ENCODE measurements around the gene ZSCAN31. TPM values are rescaled to one million over a fixed set of nuclear protein-coding genes. Genes with fewer than 3 reads are reported as not detected.

Gene ZSCAN31
- total and polyA plus RNA-seq, 2 donors (not counting 3 experiments of a cell fraction or from before 2014, with no cell fraction given), result 12.9 to 23.0 TPM

- BruUV-seq (replicated peaks), result no TSS peak
- Histone ChIP-seq H3K4me2 (ENCODE audit: insufficient read depth, low read length) (no peak overlapping the region), H3K27ac (ENCODE audit: insufficient read depth, low read depth, low read length) (no peak overlapping the region), H3K4me1 (ENCODE audit: control insufficient read depth, extremely low read depth, insufficient read depth, low read length) (peaks cover 9% of the 10 kb centered on the region), H3K4me3 (replicated peaks in 1 of 3; ENCODE audit: insufficient read depth in 1 of 3, low read depth in 1 of 3, low read length in 3 of 3) (no peak overlapping the region), H3K27me3 (ENCODE audit: control insufficient read depth in 2 of 2, insufficient read depth in 2 of 2, low read length in 2 of 2) (no peaks in the 10 kb centered on the region), H3K9me1 (replicated peaks; ENCODE audit: control insufficient read depth, extremely low read depth, insufficient read depth, low read length) (no peaks in the 10 kb centered on the region), H3K36me3 (ENCODE audit: control insufficient read depth in 2 of 2, extremely low read depth in 1 of 2, insufficient read depth in 2 of 2, low read length in 2 of 2) (peaks cover 4 to 9% of the 10 kb centered on the region in 2 experiments), H3K79me2 (ENCODE audit: control insufficient read depth, insufficient read depth, low read length) (no peaks in the 10 kb centered on the region), H3K9ac (replicated peaks; ENCODE audit: extremely low read depth, insufficient read depth, low read length) (no peak overlapping the region), H3K9me3 (replicated peaks; ENCODE audit: control insufficient read depth, insufficient read depth, low read length) (no peaks in the 10 kb centered on the region), H2AFZ (ENCODE audit: low read depth, low read length) (no peak overlapping the region), H4K20me1 (replicated peaks; ENCODE audit: control insufficient read depth, extremely low read depth, insufficient read depth, low read length) (no peaks in the 10 kb centered on the region)
- ChIA-PET CTCF (interaction anchor here (6.3 kb wide), 1 partner anchor 24 kb away, joined by 59 read pairs; no protein-coding TSS in a partner anchor), POLR2A (no interaction called here)
- no peak for TF ChIP-seq FOS (IDR thresholded peaks at IDR 0.05; ENCODE audit: borderline replicate concordance, insufficient read depth, low read length)
- no peak for TF ChIP-seq POLR2A (IDR thresholded peaks at IDR 0.05; ENCODE audit: low read depth, low read length)
- no peak for TF ChIP-seq MAX (IDR thresholded peaks at IDR 0.05; ENCODE audit: insufficient read depth, insufficient read length)
- no peak for TF ChIP-seq POLR2AphosphoS5 (IDR thresholded peaks at IDR 0.05; ENCODE audit: insufficient read depth, low read depth, low read length)
- FAIRE-seq (no peak), DNase-seq (ENCODE audit: low read depth, low spot score) (no peak)
- intact Hi-C loops (cut with micrococcal nuclease) (no loop called here), dilution Hi-C loops (cut with MboI; ENCODE audit: extremely low pct_ligation_motif_present, low sequenced_read_pairs) (no loop called here)
Measured at GRCh38 chr6:28380381-28380780, 44.4 kb upstream of the ZSCAN31 start.

- Histone ChIP-seq H3K9me3 (replicated peaks; ENCODE audit: control insufficient read depth, insufficient read depth, low read length) (no peaks in the 10 kb centered on the region), H3K4me1 (ENCODE audit: control insufficient read depth, extremely low read depth, insufficient read depth, low read length) (peaks cover 8% of the 10 kb centered on the region), H3K27ac (ENCODE audit: insufficient read depth, low read depth, low read length) (no peak overlapping the region), H3K79me2 (ENCODE audit: control insufficient read depth, insufficient read depth, low read length) (no peaks in the 10 kb centered on the region), H3K4me2 (ENCODE audit: insufficient read depth, low read length) (no peak overlapping the region), H3K27me3 (ENCODE audit: control insufficient read depth in 2 of 2, insufficient read depth in 2 of 2, low read length in 2 of 2) (no peaks in the 10 kb centered on the region), H3K9ac (replicated peaks; ENCODE audit: extremely low read depth, insufficient read depth, low read length) (no peak overlapping the region), H4K20me1 (replicated peaks; ENCODE audit: control insufficient read depth, extremely low read depth, insufficient read depth, low read length) (no peaks in the 10 kb centered on the region), H3K4me3 (replicated peaks in 1 of 3; ENCODE audit: insufficient read depth in 1 of 3, low read depth in 1 of 3, low read length in 3 of 3) (no peak overlapping the region), H3K36me3 (ENCODE audit: control insufficient read depth in 2 of 2, extremely low read depth in 1 of 2, insufficient read depth in 2 of 2, low read length in 2 of 2) (peaks cover 4 to 9% of the 10 kb centered on the region in 2 experiments), H2AFZ (ENCODE audit: low read depth, low read length) (no peak overlapping the region), H3K9me1 (replicated peaks; ENCODE audit: control insufficient read depth, extremely low read depth, insufficient read depth, low read length) (no peaks in the 10 kb centered on the region)
- POLR2A ChIA-PET, result no interaction called here
- TF ChIP-seq MYC (IDR thresholded peaks at IDR 0.05; ENCODE audit: low read depth, low read length) (no peak), CTCF (IDR thresholded peaks at IDR 0.05; ENCODE audit: extremely low read depth in 1 of 2, insufficient read depth in 1 of 2, low read depth in 1 of 2, low read length in 2 of 2) (no peak), MAX (IDR thresholded peaks at IDR 0.05; ENCODE audit: insufficient read depth, insufficient read length) (no peak), POLR2A (IDR thresholded peaks at IDR 0.05; ENCODE audit: low read depth, low read length) (no peak), FOS (IDR thresholded peaks at IDR 0.05; ENCODE audit: borderline replicate concordance, insufficient read depth, low read length) (no peak), EZH2 (IDR thresholded peaks at IDR 0.05; ENCODE audit: borderline replicate concordance, low read depth, low read length, severe bottlenecking) (no peak), GATA2 (IDR thresholded peaks at IDR 0.05; ENCODE audit: insufficient read depth, insufficient read length, low read depth, low read length) (no peak), POLR2AphosphoS5 (IDR thresholded peaks at IDR 0.05; ENCODE audit: insufficient read depth, low read depth, low read length) (no peak), JUN (IDR thresholded peaks at IDR 0.05; ENCODE audit: borderline replicate concordance, insufficient read depth, insufficient read length, low read depth) (no peak)
- no TSS peak for BruUV-seq (replicated peaks)
- dilution Hi-C loops (cut with MboI; ENCODE audit: extremely low pct_ligation_motif_present, low sequenced_read_pairs), result no loop called here
- CTCF ChIA-PET, result no interaction called here
- FAIRE-seq (no peak), DNase-seq (ENCODE audit: low read depth, low spot score) (no peak)
- intact Hi-C loops (cut with micrococcal nuclease), result no loop called here
Measured at GRCh38 chr6:28378644-28379043, 42.7 kb upstream of the ZSCAN31 start.
